H7 (cell line): ENCODE measurements around the gene ADGRL3. TPM values are rescaled to one million over a fixed set of nuclear protein-coding genes. Genes with fewer than 3 reads are reported as not detected.

ENCODE experiments used
- DNase-seq: peaks from one replicate; pipeline ENCODE4 v3.0.0; 2012
- H3K27me3 ChIP-seq: 2 replicates; pipeline ENCODE4 v1.6.0; 2011; ENCODE audit warnings: mild to moderate bottlenecking, low read length; ENCODE audit not compliant: control insufficient read depth, insufficient read depth
- H3K36me3 ChIP-seq: replicated peaks from 2 replicates; pipeline ENCODE4 v1.5.1; 2011; ENCODE audit warnings: low read length; ENCODE audit not compliant: control insufficient read depth, insufficient read depth
- H3K4me3 ChIP-seq: 2 replicates; pipeline ENCODE4 v1.5.1; 2011; ENCODE audit warnings: low read depth, mild to moderate bottlenecking, control low read depth, low read length, moderate library complexity; ENCODE audit not compliant: insufficient read depth
- total RNA-seq: library from RNA; depleted of rRNA; stranded (reverse); fragments of >200 nt; shearing (Covaris generic); gene quantifications from 2 replicates; pipeline ENCODE4 v1.2.3, GENCODE V29; 2014; rRNA removed

ADGRL3 gene
- 6.8 and 15.7 TPM in 2 replicates for total RNA-seq

GRCh38 chr4:61200187-61200915 is at the start of gene ADGRL3:
Gene ADGRL3 (plus strand): TSS chr4:61200326.
- Histone ChIP-seq H3K4me3 (peak within 1 kb of the TSS; percentile 64), H3K36me3 (no peaks in the 10 kb centered on the region), H3K27me3 (peaks cover 43% of the 10 kb centered on the region)
- peak; percentile 87 for DNase-seq

- H3K27me3 ChIP-seq = no peaks in the 10 kb centered on the region
- no peaks in the 10 kb centered on the region for H3K36me3 ChIP-seq
- peak; percentile 2 for DNase-seq
- no peak overlapping the region for H3K4me3 ChIP-seq
These were observed 47.7 kb upstream of the ADGRL3 start for GRCh38 chr4:61152433-61152832.

- H3K4me3 ChIP-seq = no peak overlapping the region
- no peaks in the 10 kb centered on the region for H3K36me3 ChIP-seq
- DNase-seq = no peak
- H3K27me3 ChIP-seq = no peaks in the 10 kb centered on the region
These were observed 39.6 kb upstream of the ADGRL3 start for GRCh38 chr4:61160478-61160877.

DNA sequence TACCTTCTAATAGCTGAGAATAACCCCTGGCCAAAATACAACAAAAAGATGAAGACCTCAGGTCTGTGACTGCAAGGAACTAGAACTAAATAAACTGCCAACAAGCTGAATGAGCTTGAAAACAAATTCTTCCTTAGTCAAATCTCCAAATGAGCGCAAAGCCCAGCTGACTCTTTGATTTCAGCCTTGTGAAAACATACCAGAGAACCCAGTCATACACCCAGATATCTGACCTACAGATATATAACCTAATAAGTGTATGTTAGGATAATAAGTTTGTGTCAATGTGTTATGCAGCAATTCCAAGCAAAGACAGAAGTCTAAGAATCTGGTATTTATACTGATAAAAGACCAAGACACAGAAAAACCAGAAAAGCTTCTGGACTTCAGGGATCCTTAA is 38.0 kb upstream of the ADGRL3 start:
- no peak overlapping the region for H3K4me3 ChIP-seq
- no peak for DNase-seq
- H3K27me3 ChIP-seq = no peaks in the 10 kb centered on the region
- H3K36me3 ChIP-seq = no peaks in the 10 kb centered on the region

DNA sequence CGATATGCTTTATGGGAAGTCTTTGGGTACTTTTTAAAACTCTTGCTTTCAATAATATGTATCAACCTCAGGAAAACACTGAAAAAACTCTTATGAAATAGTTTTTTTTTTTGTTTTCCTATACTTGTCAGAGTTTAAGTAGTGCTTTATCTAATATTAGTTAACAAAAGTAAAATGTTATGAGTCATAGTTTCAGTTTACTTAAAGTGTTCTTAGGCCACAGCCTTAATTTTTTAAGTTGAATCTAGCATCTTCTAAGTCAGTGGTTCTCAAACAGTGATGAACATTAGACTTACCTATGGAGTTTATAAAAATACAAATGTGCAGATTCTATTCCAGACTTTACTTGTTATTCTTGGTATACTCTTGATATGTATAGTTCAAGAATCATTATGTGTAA is 26.3 kb upstream of the ADGRL3 start:
- H3K4me3 ChIP-seq = no peak overlapping the region
- DNase-seq = no peak
- no peaks in the 10 kb centered on the region for H3K27me3 ChIP-seq
- no peaks in the 10 kb centered on the region for H3K36me3 ChIP-seq

DNA sequence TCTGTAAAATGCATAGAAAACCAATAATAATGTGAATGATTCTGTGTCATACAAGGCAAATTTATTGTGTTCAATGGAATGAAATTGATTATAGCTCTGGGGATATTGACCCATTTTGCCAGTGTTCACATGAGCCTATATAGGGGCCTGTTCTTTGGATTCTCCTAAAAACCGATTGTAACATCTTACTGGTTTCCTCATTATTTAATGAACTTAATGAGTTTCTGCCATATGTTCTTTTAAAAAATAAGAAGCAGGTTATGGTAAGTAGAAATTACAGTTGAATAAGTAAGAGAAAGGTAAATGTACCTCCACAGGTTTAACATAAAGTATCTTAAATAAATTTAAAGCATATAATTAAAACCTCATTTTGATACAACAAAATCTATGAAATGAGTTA is 24.6 kb upstream of the ADGRL3 start:
- Histone ChIP-seq H3K27me3 (no peaks in the 10 kb centered on the region), H3K4me3 (no peak overlapping the region), H3K36me3 (no peaks in the 10 kb centered on the region)
- no peak for DNase-seq

GRCh38 chr4:61177367-61177766 is 22.8 kb upstream of the ADGRL3 start:
- Histone ChIP-seq H3K4me3 (no peak overlapping the region), H3K27me3 (no peaks in the 10 kb centered on the region), H3K36me3 (no peaks in the 10 kb centered on the region)
- no peak for DNase-seq

DNA sequence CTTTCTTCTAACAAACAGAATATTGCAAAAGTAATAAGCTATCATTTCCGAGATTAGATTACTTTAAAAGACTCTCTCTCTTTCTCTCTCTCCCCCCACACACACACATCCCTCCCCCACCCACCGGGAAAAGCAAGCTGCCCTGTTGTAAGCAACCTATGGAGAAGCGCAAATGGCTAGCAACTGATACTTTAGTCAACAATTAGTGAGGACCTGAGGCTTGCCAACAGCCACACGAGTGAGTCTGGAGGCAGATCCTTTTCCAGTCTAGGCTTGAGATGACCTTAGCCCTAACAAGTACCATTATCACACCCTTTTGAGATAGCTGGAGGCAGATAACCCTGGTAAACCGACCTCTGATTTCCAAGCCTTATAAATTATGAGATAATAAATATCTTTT is 19.7 kb upstream of the ADGRL3 start:
- no peaks in the 10 kb centered on the region for H3K27me3 ChIP-seq
- no peak for DNase-seq

GRCh38 chr4:61182915-61183314 is 17.2 kb upstream of the ADGRL3 start:
- Histone ChIP-seq H3K4me3 (no peak overlapping the region), H3K27me3 (no peaks in the 10 kb centered on the region), H3K36me3 (no peaks in the 10 kb centered on the region)
- no peak for DNase-seq

More for the DNA sequence above, 19.7 kb upstream of the ADGRL3 start:
- Histone ChIP-seq H3K36me3 (no peaks in the 10 kb centered on the region), H3K4me3 (no peak overlapping the region)

- Histone ChIP-seq H3K4me3 (no peak overlapping the region), H3K36me3 (no peaks in the 10 kb centered on the region)
- no peak for DNase-seq
These were observed 14.8 kb upstream of the ADGRL3 start for GRCh38 chr4:61185288-61185687.

DNA sequence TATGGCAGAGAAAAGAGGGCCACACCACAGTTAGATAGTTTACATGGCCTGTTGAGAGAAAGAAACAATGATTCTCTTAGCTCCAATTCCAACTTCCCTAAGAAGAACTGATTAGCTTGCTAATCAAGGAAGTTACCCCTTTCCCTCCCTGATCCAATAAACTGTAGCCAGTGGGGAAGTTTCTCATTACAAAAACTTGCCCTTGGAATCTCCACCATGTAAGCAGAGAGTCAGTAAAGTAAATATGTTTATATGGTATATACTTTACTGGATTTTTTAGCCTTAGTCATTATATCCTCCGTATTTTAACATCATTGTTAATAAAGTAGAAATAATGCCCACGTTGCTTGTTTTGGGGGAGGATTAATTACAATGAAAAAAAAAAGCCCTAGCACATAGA is 7.7 kb upstream of the ADGRL3 start:
- H3K27me3 ChIP-seq = no peaks in the 10 kb centered on the region
- no peak overlapping the region for H3K4me3 ChIP-seq
- no peak for DNase-seq
- no peaks in the 10 kb centered on the region for H3K36me3 ChIP-seq

More at GRCh38 chr4:61185288-61185687, 14.8 kb upstream of the ADGRL3 start:
- no peaks in the 10 kb centered on the region for H3K27me3 ChIP-seq

- DNase-seq = no peak
- H3K4me3 ChIP-seq = no peak overlapping the region
- peaks cover 3% of the 10 kb centered on the region; the same call in 1 of the 2 replicates for H3K27me3 ChIP-seq
- H3K36me3 ChIP-seq = no peaks in the 10 kb centered on the region
These were observed 6.3 kb upstream of the ADGRL3 start for GRCh38 chr4:61193863-61194262.

DNA sequence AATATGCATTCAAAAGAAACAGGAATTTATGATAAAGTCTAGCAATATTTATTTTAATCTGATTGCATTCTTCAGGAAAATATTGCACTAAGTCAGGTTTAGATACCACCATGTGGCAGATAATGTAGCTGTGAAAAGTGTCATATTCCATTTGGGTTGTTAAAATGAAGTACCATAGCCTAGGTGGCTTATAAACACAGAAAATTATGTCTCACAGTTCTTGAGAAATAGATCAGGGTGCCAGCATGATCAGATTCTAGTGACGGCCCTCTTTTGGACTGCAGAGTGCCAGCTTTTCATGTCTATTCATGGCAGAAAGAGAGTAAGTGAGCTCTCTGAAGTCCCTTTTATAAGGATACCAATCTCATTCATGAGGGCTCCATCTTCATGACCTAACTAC is 5.6 kb upstream of the ADGRL3 start:
- no peak for DNase-seq
- Histone ChIP-seq H3K36me3 (no peaks in the 10 kb centered on the region), H3K4me3 (no peak overlapping the region), H3K27me3 (peaks cover 4% of the 10 kb centered on the region)

GRCh38 chr4:61195101-61195500 is 5.0 kb upstream of the ADGRL3 start:
- Histone ChIP-seq H3K27me3 (peaks cover 6% of the 10 kb centered on the region), H3K36me3 (no peaks in the 10 kb centered on the region), H3K4me3 (no peak overlapping the region)
- no peak for DNase-seq

DNA sequence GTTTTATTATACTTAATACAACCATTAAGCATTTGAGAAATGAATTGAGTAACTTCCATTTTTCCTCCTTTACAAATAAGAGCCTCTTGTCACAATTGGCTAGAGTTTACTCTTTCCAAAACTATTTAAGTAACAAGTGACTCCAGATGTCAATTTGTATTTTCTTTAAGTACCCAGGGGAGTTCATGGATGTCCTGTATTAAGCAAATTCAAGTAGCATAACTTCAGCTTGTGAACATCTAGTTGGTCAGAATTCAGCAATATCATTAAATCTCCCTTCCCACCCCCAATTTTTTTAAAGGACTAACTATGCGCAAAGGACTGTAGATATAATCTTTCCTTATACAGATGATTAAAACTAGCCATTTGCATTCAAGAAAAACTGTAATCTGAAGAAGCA is 1.4 kb upstream of the ADGRL3 start:
- no peak for DNase-seq
- H3K4me3 ChIP-seq = no peak overlapping the region
- H3K36me3 ChIP-seq = no peaks in the 10 kb centered on the region
- H3K27me3 ChIP-seq = peaks cover 37% of the 10 kb centered on the region

GRCh38 chr4:61199873-61200186 is 296 bp upstream of the ADGRL3 start:
- peak overlapping the region; percentile 64 for H3K4me3 ChIP-seq
- no peak for DNase-seq
- no peaks in the 10 kb centered on the region for H3K36me3 ChIP-seq
- H3K27me3 ChIP-seq = peaks cover 43% of the 10 kb centered on the region
